K562 (cell line): ENCODE results near the gene NRXN3.

Experiments
- ARHGAP35 ChIP-seq: fragments of 450-650 bp; IDR thresholded peaks from 2 replicates; pipeline ENCODE4 v1.6.1; 2018; ENCODE audit not compliant: partially characterized antibody
- BACH1 ChIP-seq: fragments of 200-800 bp; sonication (Bioruptor generic); IDR thresholded peaks from 2 replicates; pipeline ENCODE4 v1.6.1; 2016; ENCODE audit warnings: missing genetic modification characterization, missing compliant biosample characterization
- CEBPB ChIP-seq: fragments of 450-650 bp; IDR thresholded peaks from 2 replicates; pipeline ENCODE4 v1.6.1; 2016; ENCODE audit warnings: missing genetic modification characterization, missing compliant biosample characterization
- CHD1 ChIP-seq: fragments of 200-600 bp; sonication (generic); IDR thresholded peaks from one replicate; pipeline ENCODE4 v1.6.1; 2012; ENCODE audit warnings: mild to moderate bottlenecking, moderate library complexity, low read length, inconsistent platforms
- HNRNPL ChIP-seq: fragments of 200-400 bp; formaldehyde crosslinking; IDR thresholded peaks from 2 replicates; pipeline ENCODE4 v1.6.1; 2017; ENCODE audit warnings: low read depth, mild to moderate bottlenecking, low read length
- MEF2D ChIP-seq: conservative IDR thresholded peaks from 2 replicates; pipeline ENCODE4 v1.6.1; 2016; ENCODE audit warnings: low read depth, missing genetic modification characterization, missing compliant biosample characterization
- MTF1 ChIP-seq: fragments of 250-450 bp; sonication (Bioruptor Pico); IDR thresholded peaks from 2 replicates; pipeline ENCODE4 v1.9.0; 2021; ENCODE audit warnings: moderate library complexity, mild to moderate bottlenecking, inconsistent platforms, borderline replicate concordance
- NRF1 ChIP-seq, 2 experiments: fragments of 450-650 bp; IDR thresholded peaks in 1 of 2; conservative IDR thresholded peaks in 1 of 2; 2 replicates each; pipeline ENCODE4 v1.6.1; 2014; ENCODE audit warnings: mild to moderate bottlenecking in 2 of 2
- SP1 ChIP-seq: sonication (generic); formaldehyde crosslinking; IDR thresholded peaks from 2 replicates; pipeline ENCODE4 v1.8.1; 2022; ENCODE audit warnings: mild to moderate bottlenecking, missing genetic modification reagents
- TCF7 ChIP-seq: sonication (generic); IDR thresholded peaks from 2 replicates; pipeline ENCODE4 v1.6.1; 2016; ENCODE audit warnings: antibody characterized with exemption, borderline replicate concordance
- TCF7L2 ChIP-seq: fragments of 150-350 bp; IDR thresholded peaks from 2 replicates; pipeline ENCODE4 v1.6.1; 2016; ENCODE audit warnings: low read depth, mild to moderate bottlenecking, low read length, moderate library complexity
- TF ChIP-seq, protein P1 (sequence below), 3 experiments: IDR thresholded peaks in 2 of 3; conservative IDR thresholded peaks in 1 of 3; 2 replicates each; pipeline ENCODE4 v1.5.1; 2011 to 2012; ENCODE audit warnings: low read length in 3 of 3, mild to moderate bottlenecking in 3 of 3, control low read depth in 2 of 3, improper control_type of control experiment in 1 of 3, inconsistent platforms in 1 of 3, low read depth in 1 of 3, mixed read lengths in 1 of 3, moderate library complexity in 1 of 3; ENCODE audit not compliant: insufficient read depth in 2 of 3
- TF ChIP-seq, protein P2 (sequence below): sonication (generic); formaldehyde crosslinking; IDR thresholded peaks from 2 replicates; pipeline ENCODE4 v1.8.1; 2022; ENCODE audit warnings: missing genetic modification reagents
- TF ChIP-seq, protein P3 (sequence below): sonication (generic); formaldehyde crosslinking; IDR thresholded peaks from 2 replicates; pipeline ENCODE4 v1.8.0; 2022; ENCODE audit warnings: mild to moderate bottlenecking, missing genetic modification reagents

DNA sequence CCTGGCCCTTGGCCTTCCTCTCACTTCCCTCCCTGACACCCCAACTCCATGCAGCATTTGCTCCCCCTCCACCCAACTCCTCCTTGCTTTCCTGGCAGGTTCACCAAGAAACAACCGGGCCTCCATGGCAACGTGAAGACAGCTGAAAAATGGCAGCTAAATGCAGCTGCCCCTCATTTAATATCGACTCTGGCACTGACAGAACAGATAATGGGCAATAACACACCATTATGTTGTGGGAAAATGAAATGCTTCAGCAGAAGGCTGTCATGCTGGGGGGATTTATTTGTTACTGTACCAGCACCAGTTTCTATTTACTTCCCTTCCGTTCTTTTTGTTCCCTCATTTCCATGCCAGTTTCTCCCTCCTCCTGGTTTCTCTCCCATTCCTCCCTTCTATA lies 440.8 kb downstream of the NRXN3 start:
- TF ChIP-seq, protein P1, sequence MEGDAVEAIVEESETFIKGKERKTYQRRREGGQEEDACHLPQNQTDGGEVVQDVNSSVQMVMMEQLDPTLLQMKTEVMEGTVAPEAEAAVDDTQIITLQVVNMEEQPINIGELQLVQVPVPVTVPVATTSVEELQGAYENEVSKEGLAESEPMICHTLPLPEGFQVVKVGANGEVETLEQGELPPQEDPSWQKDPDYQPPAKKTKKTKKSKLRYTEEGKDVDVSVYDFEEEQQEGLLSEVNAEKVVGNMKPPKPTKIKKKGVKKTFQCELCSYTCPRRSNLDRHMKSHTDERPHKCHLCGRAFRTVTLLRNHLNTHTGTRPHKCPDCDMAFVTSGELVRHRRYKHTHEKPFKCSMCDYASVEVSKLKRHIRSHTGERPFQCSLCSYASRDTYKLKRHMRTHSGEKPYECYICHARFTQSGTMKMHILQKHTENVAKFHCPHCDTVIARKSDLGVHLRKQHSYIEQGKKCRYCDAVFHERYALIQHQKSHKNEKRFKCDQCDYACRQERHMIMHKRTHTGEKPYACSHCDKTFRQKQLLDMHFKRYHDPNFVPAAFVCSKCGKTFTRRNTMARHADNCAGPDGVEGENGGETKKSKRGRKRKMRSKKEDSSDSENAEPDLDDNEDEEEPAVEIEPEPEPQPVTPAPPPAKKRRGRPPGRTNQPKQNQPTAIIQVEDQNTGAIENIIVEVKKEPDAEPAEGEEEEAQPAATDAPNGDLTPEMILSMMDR (IDR thresholded peaks at IDR 0.05 in 2 of 3, conservative IDR thresholded peaks at IDR 0.05 in 1 of 3; ENCODE audit: insufficient read depth in 2 of 3, low read depth in 1 of 3, low read length in 3 of 3), result no peak
- TF ChIP-seq BACH1 (tag), result no peak
- TF ChIP-seq TCF7, result no peak
- TF ChIP-seq MEF2D, result no peak
- TF ChIP-seq, protein P2, sequence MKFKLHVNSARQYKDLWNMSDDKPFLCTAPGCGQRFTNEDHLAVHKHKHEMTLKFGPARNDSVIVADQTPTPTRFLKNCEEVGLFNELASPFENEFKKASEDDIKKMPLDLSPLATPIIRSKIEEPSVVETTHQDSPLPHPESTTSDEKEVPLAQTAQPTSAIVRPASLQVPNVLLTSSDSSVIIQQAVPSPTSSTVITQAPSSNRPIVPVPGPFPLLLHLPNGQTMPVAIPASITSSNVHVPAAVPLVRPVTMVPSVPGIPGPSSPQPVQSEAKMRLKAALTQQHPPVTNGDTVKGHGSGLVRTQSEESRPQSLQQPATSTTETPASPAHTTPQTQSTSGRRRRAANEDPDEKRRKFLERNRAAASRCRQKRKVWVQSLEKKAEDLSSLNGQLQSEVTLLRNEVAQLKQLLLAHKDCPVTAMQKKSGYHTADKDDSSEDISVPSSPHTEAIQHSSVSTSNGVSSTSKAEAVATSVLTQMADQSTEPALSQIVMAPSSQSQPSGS, result no peak
- no peak for TF ChIP-seq MTF1 (CRISPR knock-in tag)
- no peak for TF ChIP-seq SP1 (CRISPR knock-in tag)
- no peak for TF ChIP-seq ARHGAP35
- TF ChIP-seq NRF1 (conservative IDR thresholded peaks at IDR 0.05 in 1 of 2, IDR thresholded peaks at IDR 0.05 in 1 of 2), result no peak
- no peak for TF ChIP-seq CHD1
- TF ChIP-seq, protein P3, sequence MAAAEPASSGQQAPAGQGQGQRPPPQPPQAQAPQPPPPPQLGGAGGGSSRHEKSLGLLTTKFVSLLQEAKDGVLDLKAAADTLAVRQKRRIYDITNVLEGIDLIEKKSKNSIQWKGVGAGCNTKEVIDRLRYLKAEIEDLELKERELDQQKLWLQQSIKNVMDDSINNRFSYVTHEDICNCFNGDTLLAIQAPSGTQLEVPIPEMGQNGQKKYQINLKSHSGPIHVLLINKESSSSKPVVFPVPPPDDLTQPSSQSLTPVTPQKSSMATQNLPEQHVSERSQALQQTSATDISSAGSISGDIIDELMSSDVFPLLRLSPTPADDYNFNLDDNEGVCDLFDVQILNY (CRISPR knock-in tag), result no peak
- TF ChIP-seq CEBPB, result no peak
- no peak for TF ChIP-seq TCF7L2
- no peak for TF ChIP-seq HNRNPL
